A549 (cell line): ENCODE data around the gene PSMB9.

ENCODE experiments used
- BCL3 ChIP-seq: fragments of >200 bp; sonication (Bioruptor Twin); formaldehyde crosslinking; IDR thresholded peaks from 3 replicates; pipeline ENCODE4 v1.6.1; 2016
- CTCF ChIP-seq: fragments of >200 bp; sonication (Bioruptor Twin); formaldehyde crosslinking; IDR thresholded peaks from 3 replicates; pipeline ENCODE4 v1.5.1; 2016
- EP300 ChIP-seq, 2 experiments: fragments of >200 bp; sonication (Bioruptor Twin); formaldehyde crosslinking; IDR thresholded peaks; 2 replicates in 1 of 2; 3 replicates in 1 of 2; pipeline ENCODE4 v1.6.1; 2016 to 2017
- JUNB ChIP-seq: fragments of >200 bp; sonication (Bioruptor Twin); formaldehyde crosslinking; IDR thresholded peaks from 2 replicates; pipeline ENCODE4 v1.6.1; 2016
- NR3C1 ChIP-seq: fragments of >200 bp; sonication (Bioruptor Twin); formaldehyde crosslinking; IDR thresholded peaks from 3 replicates; pipeline ENCODE4 v1.6.1; 2017
- PHF8 ChIP-seq: fragments of 200-600 bp; sonication (generic); IDR thresholded peaks from 2 replicates; pipeline ENCODE4 v1.6.1; 2016; ENCODE audit warnings: low read depth, mild to moderate bottlenecking, antibody characterized with exemption, moderate library complexity, borderline replicate concordance
- POLR2AphosphoS2 ChIP-seq: conservative IDR thresholded peaks from 2 replicates; pipeline ENCODE4 v1.6.1; 2012; ENCODE audit warnings: low read length, improper control_type of control experiment, inconsistent platforms
- RFX5 ChIP-seq: fragments of 450-650 bp; IDR thresholded peaks from 2 replicates; pipeline ENCODE4 v1.7.1; 2014; ENCODE audit warnings: antibody characterized with exemption, mild to moderate bottlenecking, moderate library complexity

DNA sequence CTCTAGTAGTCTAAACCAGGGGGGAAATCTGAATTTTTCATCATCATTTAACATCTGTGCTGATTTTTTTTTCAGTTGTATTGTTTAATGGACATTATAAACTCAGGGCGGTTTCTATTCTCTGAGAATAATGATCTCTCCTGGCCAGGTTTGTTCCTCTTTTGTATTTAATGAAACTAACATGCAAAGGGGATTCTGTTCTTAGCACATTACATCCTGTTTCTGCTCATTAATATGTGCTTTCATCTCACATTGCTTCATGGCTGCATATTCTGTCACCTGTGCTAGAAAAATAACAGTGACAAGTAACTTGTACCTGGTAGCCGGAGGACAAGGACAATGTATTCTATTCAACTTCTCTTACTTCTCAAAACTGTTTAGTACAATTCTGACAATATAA is 38.0 kb upstream of the PSMB9 start:
- TF ChIP-seq EP300 (IDR thresholded peaks at IDR 0.05): no peak
- TF ChIP-seq JUNB: no peak
- no peak for TF ChIP-seq CTCF
- TF ChIP-seq POLR2AphosphoS2: no peak
- TF ChIP-seq NR3C1: no peak
- no peak for TF ChIP-seq RFX5
- TF ChIP-seq PHF8: no peak
- no peak for TF ChIP-seq BCL3
